ENCODE data around the gene PRELID1. TPM values are rescaled to one million over a fixed set of nuclear protein-coding genes. Genes with fewer than 3 reads are reported as not detected.
"Not testable (repeated sequence)": the region's sequence is repeated elsewhere in the genome, so short reads cannot be mapped to it uniquely, and the experiment has no call there.

PRELID1 gene, protein sequence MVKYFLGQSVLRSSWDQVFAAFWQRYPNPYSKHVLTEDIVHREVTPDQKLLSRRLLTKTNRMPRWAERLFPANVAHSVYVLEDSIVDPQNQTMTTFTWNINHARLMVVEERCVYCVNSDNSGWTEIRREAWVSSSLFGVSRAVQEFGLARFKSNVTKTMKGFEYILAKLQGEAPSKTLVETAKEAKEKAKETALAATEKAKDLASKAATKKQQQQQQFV
- 74.1 TPM for total RNA-seq

- peaks cover 87% of the 10 kb centered on the region for H3K4me1 ChIP-seq (ENCODE audit: insufficient read depth, low read length)
- H3K27me3 ChIP-seq (ENCODE audit: insufficient read depth, low read length) = no peaks in the 10 kb centered on the region
- peak within 1 kb of the TSS; percentile 75 for H3K4me3 ChIP-seq (ENCODE audit: low read length)
- H3K9me3 ChIP-seq (ENCODE audit: low read depth, low read length) = no peaks in the 10 kb centered on the region
These were observed at the start of gene PRELID1, which contains the start of gene RAB24 for GRCh38 chr5:177303121-177303924. TSS of gene PRELID1 (plus strand) at chr5:177303799. CDS start at chr5:177303986, 187 bp downstream. TSS of gene RAB24 (minus strand) at chr5:177303719. CDS start at chr5:177303288, 431 bp downstream.

DNA sequence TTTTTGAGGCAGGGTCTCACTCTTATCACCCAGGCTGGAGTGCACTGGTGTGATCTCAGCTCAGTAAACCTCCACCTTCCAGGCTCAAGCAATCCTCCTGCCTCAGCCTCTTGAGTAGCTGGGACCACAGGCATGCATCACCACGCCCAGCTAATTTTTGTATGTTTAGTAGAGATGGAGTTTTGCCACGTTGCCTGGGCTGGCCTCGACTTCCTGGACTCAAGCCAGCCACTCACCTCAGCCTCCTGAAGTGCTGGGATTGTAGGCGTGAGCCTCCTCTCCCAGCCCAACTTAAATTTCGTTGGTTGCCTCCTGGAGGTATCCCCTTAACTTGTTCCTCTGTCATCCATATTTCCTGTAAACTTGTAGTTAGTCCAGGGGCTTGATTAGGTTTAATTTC is 47.3 kb upstream of the PRELID1 start:
- Histone ChIP-seq H3K4me1 (ENCODE audit: insufficient read depth, low read length) (no peaks in the 10 kb centered on the region), H3K9me3 (ENCODE audit: low read depth, low read length) (no peaks in the 10 kb centered on the region), H3K27me3 (ENCODE audit: insufficient read depth, low read length) (no peaks in the 10 kb centered on the region), H3K4me3 (ENCODE audit: low read length) (no peak overlapping the region)

- not testable (repeated sequence) for H3K27me3 ChIP-seq (ENCODE audit: insufficient read depth, low read length); H3K4me3 ChIP-seq (ENCODE audit: low read length); H3K4me1 ChIP-seq (ENCODE audit: insufficient read depth, low read length); H3K9me3 ChIP-seq (ENCODE audit: low read depth, low read length)
These were observed 44.9 kb upstream of the PRELID1 start for GRCh38 chr5:177258711-177259110.

GRCh38 chr5:177260961-177261360 is 42.6 kb upstream of the PRELID1 start:
- H3K9me3 ChIP-seq (ENCODE audit: low read depth, low read length) = no peaks in the 10 kb centered on the region
- H3K4me3 ChIP-seq (ENCODE audit: low read length) = no peak overlapping the region
- no peaks in the 10 kb centered on the region for H3K27me3 ChIP-seq (ENCODE audit: insufficient read depth, low read length)
- no peaks in the 10 kb centered on the region for H3K4me1 ChIP-seq (ENCODE audit: insufficient read depth, low read length)

DNA sequence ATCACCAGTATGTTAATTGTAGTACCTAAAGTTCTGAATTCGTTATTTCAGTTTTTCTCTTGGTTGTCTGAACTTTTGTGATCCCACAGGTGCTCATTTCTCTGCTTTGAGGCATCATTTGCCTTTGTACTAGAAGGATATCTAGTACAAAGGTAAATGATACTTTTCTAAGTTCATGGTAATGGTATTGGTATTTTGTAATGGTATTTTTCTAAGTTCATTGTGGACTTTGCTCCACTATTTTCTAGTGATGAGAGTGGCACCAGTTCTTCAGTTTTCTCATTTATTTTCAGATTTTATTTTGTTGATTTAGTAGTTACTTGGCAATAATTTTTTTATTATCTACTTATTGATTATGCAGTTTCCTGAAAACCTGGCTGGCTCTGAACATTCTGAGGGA is 42.1 kb upstream of the PRELID1 start:
- Histone ChIP-seq H3K27me3 (ENCODE audit: insufficient read depth, low read length) (no peaks in the 10 kb centered on the region), H3K9me3 (ENCODE audit: low read depth, low read length) (no peaks in the 10 kb centered on the region), H3K4me3 (ENCODE audit: low read length) (no peak overlapping the region), H3K4me1 (ENCODE audit: insufficient read depth, low read length) (no peaks in the 10 kb centered on the region)

GRCh38 chr5:177264178-177264577 is 39.4 kb upstream of the PRELID1 start:
- Histone ChIP-seq H3K9me3 (ENCODE audit: low read depth, low read length) (no peaks in the 10 kb centered on the region), H3K27me3 (ENCODE audit: insufficient read depth, low read length) (no peaks in the 10 kb centered on the region), H3K4me3 (ENCODE audit: low read length) (no peak overlapping the region), H3K4me1 (ENCODE audit: insufficient read depth, low read length) (no peaks in the 10 kb centered on the region)

GRCh38 chr5:177265395-177265794 is 38.2 kb upstream of the PRELID1 start:
- no peak overlapping the region for H3K4me3 ChIP-seq (ENCODE audit: low read length)
- no peaks in the 10 kb centered on the region for H3K4me1 ChIP-seq (ENCODE audit: insufficient read depth, low read length)
- no peaks in the 10 kb centered on the region for H3K9me3 ChIP-seq (ENCODE audit: low read depth, low read length)
- H3K27me3 ChIP-seq (ENCODE audit: insufficient read depth, low read length) = no peaks in the 10 kb centered on the region

- Histone ChIP-seq H3K4me3 (ENCODE audit: low read length) (no peak overlapping the region), H3K4me1 (ENCODE audit: insufficient read depth, low read length) (no peaks in the 10 kb centered on the region), H3K9me3 (ENCODE audit: low read depth, low read length) (no peaks in the 10 kb centered on the region), H3K27me3 (ENCODE audit: insufficient read depth, low read length) (no peaks in the 10 kb centered on the region)
These were observed 34.2 kb upstream of the PRELID1 start for GRCh38 chr5:177269232-177269895.

- Histone ChIP-seq H3K4me1 (ENCODE audit: insufficient read depth, low read length) (no peaks in the 10 kb centered on the region), H3K27me3 (ENCODE audit: insufficient read depth, low read length) (no peaks in the 10 kb centered on the region), H3K4me3 (ENCODE audit: low read length) (no peak overlapping the region), H3K9me3 (ENCODE audit: low read depth, low read length) (no peaks in the 10 kb centered on the region)
These were observed 33.6 kb upstream of the PRELID1 start for GRCh38 chr5:177269976-177270375.

- Histone ChIP-seq H3K4me3 (ENCODE audit: low read length) (no peak overlapping the region), H3K9me3 (ENCODE audit: low read depth, low read length) (no peaks in the 10 kb centered on the region), H3K27me3 (ENCODE audit: insufficient read depth, low read length) (no peaks in the 10 kb centered on the region), H3K4me1 (ENCODE audit: insufficient read depth, low read length) (no peaks in the 10 kb centered on the region)
These were observed 32.9 kb upstream of the PRELID1 start for GRCh38 chr5:177270653-177271052.

GRCh38 chr5:177271113-177271512 is 32.5 kb upstream of the PRELID1 start:
- no peak overlapping the region for H3K4me3 ChIP-seq (ENCODE audit: low read length)
- no peaks in the 10 kb centered on the region for H3K9me3 ChIP-seq (ENCODE audit: low read depth, low read length)
- no peaks in the 10 kb centered on the region for H3K27me3 ChIP-seq (ENCODE audit: insufficient read depth, low read length)
- no peaks in the 10 kb centered on the region for H3K4me1 ChIP-seq (ENCODE audit: insufficient read depth, low read length)

- no peak overlapping the region for H3K4me3 ChIP-seq (ENCODE audit: low read length)
- H3K4me1 ChIP-seq (ENCODE audit: insufficient read depth, low read length) = no peaks in the 10 kb centered on the region
- no peaks in the 10 kb centered on the region for H3K9me3 ChIP-seq (ENCODE audit: low read depth, low read length)
- no peaks in the 10 kb centered on the region for H3K27me3 ChIP-seq (ENCODE audit: insufficient read depth, low read length)
These were observed 27.7 kb upstream of the PRELID1 start for GRCh38 chr5:177275883-177276282.

- no peaks in the 10 kb centered on the region for H3K27me3 ChIP-seq (ENCODE audit: insufficient read depth, low read length)
- no peaks in the 10 kb centered on the region for H3K4me1 ChIP-seq (ENCODE audit: insufficient read depth, low read length)
- no peak overlapping the region for H3K4me3 ChIP-seq (ENCODE audit: low read length)
- H3K9me3 ChIP-seq (ENCODE audit: low read depth, low read length) = no peaks in the 10 kb centered on the region
These were observed 26.7 kb upstream of the PRELID1 start for GRCh38 chr5:177276886-177277285.

- Histone ChIP-seq H3K27me3 (ENCODE audit: insufficient read depth, low read length) (no peaks in the 10 kb centered on the region), H3K9me3 (ENCODE audit: low read depth, low read length) (no peaks in the 10 kb centered on the region), H3K4me1 (ENCODE audit: insufficient read depth, low read length) (no peaks in the 10 kb centered on the region), H3K4me3 (ENCODE audit: low read length) (no peak overlapping the region)
These were observed 15.4 kb upstream of the PRELID1 start for GRCh38 chr5:177288191-177288590.

GRCh38 chr5:177290816-177291596 is 12.6 kb upstream of the PRELID1 start:
- no peak overlapping the region for H3K4me3 ChIP-seq (ENCODE audit: low read length)
- H3K27me3 ChIP-seq (ENCODE audit: insufficient read depth, low read length) = no peaks in the 10 kb centered on the region
- H3K9me3 ChIP-seq (ENCODE audit: low read depth, low read length) = no peaks in the 10 kb centered on the region
- peaks cover 12% of the 10 kb centered on the region for H3K4me1 ChIP-seq (ENCODE audit: insufficient read depth, low read length)

Measured in mononuclear cell (primary cell).